Activated CD4-positive, alpha-beta memory T cell treated with anti-CD3 and anti-CD28 coated beads, Interleukin-2, amount 10 ng/mL, durations not matched to agents 7 days and 5 days (primary cell): Measurements from ENCODE around the gene RYR3. TPM values are rescaled to one million over a fixed set of nuclear protein-coding genes. Genes with fewer than 3 reads are reported as not detected.

Source experiments
- CTCF ChIA-PET: fragments of 350-600 bp; sonication (Branson Sonifier 250); formaldehyde crosslinking; loops from one replicate; lab custom pipeline; 2021; ENCODE audit warnings: antibody characterized with exemption, inconsistent platforms; lab: Charles Lee
- POLR2A ChIA-PET: fragments of 350-600 bp; sonication (Branson Sonifier 250); formaldehyde crosslinking; loops from one replicate; lab custom pipeline; 2021; ENCODE audit warnings: antibody characterized with exemption; lab: Charles Lee
- DNase-seq: peaks from one replicate; pipeline ENCODE4 v3.0.0-alpha.2; 2020
- H3K27ac Mint-ChIP-seq: one replicate; pipeline ENCODE4 v1.8.0; 2021; ENCODE audit warnings: mild to moderate bottlenecking, mixed read lengths
- H3K27me3 Mint-ChIP-seq: one replicate; pipeline ENCODE4 v1.8.0; 2021; ENCODE audit warnings: mixed read lengths
- H3K36me3 Mint-ChIP-seq: one replicate; pipeline ENCODE4 v1.8.0; 2021; ENCODE audit warnings: low read depth, mixed read lengths
- H3K4me1 Mint-ChIP-seq: one replicate; pipeline ENCODE4 v1.8.0; 2021; ENCODE audit warnings: mixed read lengths
- H3K4me3 Mint-ChIP-seq: one replicate; pipeline ENCODE4 v1.8.0; 2021; ENCODE audit warnings: mild to moderate bottlenecking, mixed read lengths
- H3K9me3 Mint-ChIP-seq: one replicate; pipeline ENCODE4 v1.8.0; 2021; ENCODE audit warnings: mixed read lengths
- total RNA-seq, 2 experiments: library from RNA; stranded (reverse); gene quantifications; one replicate each; pipeline ENCODE4 v1.2.3, GENCODE V29; 2021

RYR3 gene
- total RNA-seq, 2 experiments from 2014 or later, result not detected

- Mint-ChIP-seq H3K27me3 (peaks cover 7% of the 10 kb centered on the region), H3K27ac (no peak overlapping the region), H3K9me3 (no peaks in the 10 kb centered on the region), H3K4me1 (no peaks in the 10 kb centered on the region), H3K4me3 (no peak overlapping the region), H3K36me3 (no peaks in the 10 kb centered on the region)
- ChIA-PET CTCF (no interaction called here), POLR2A (no interaction called here)
- no peak for DNase-seq
These were observed 443.5 kb downstream of the RYR3 start for GRCh38 chr15:33754242-33754641.

- Mint-ChIP-seq H3K27me3 (peaks cover 18% of the 10 kb centered on the region), H3K9me3 (no peaks in the 10 kb centered on the region), H3K4me3 (no peak overlapping the region), H3K27ac (no peak overlapping the region), H3K36me3 (no peaks in the 10 kb centered on the region), H3K4me1 (no peaks in the 10 kb centered on the region)
- ChIA-PET CTCF (no interaction called here), POLR2A (no interaction called here)
- no peak for DNase-seq
These were observed 446.2 kb downstream of the RYR3 start for GRCh38 chr15:33756961-33757360.

GRCh38 chr15:33757516-33758232 lies 446.9 kb downstream of the RYR3 start:
- no peaks in the 10 kb centered on the region for H3K4me1 Mint-ChIP-seq
- ChIA-PET POLR2A (no interaction called here), CTCF (no interaction called here)
- H3K27ac Mint-ChIP-seq, result no peak overlapping the region
- no peaks in the 10 kb centered on the region for H3K9me3 Mint-ChIP-seq
- H3K27me3 Mint-ChIP-seq, result peaks cover 20% of the 10 kb centered on the region
- no peak for DNase-seq
- no peaks in the 10 kb centered on the region for H3K36me3 Mint-ChIP-seq
- H3K4me3 Mint-ChIP-seq, result no peak overlapping the region

GRCh38 chr15:33766389-33766788 lies 455.6 kb downstream of the RYR3 start:
- no peaks in the 10 kb centered on the region for H3K36me3 Mint-ChIP-seq
- no peak overlapping the region for H3K4me3 Mint-ChIP-seq
- no peak overlapping the region for H3K27ac Mint-ChIP-seq
- H3K9me3 Mint-ChIP-seq, result no peaks in the 10 kb centered on the region
- peaks cover 5% of the 10 kb centered on the region for H3K27me3 Mint-ChIP-seq
- CTCF ChIA-PET, result interaction anchor here (0.7 kb wide), 1 partner anchor 336 kb away, joined by 3 read pairs; no protein-coding TSS in a partner anchor
- DNase-seq, result no peak
- H3K4me1 Mint-ChIP-seq, result no peaks in the 10 kb centered on the region
- POLR2A ChIA-PET, result no interaction called here

- Mint-ChIP-seq H3K4me3 (no peak overlapping the region), H3K27ac (no peak overlapping the region), H3K9me3 (no peaks in the 10 kb centered on the region), H3K4me1 (no peaks in the 10 kb centered on the region), H3K27me3 (peaks cover 3% of the 10 kb centered on the region), H3K36me3 (no peaks in the 10 kb centered on the region)
- ChIA-PET CTCF (no interaction called here), POLR2A (no interaction called here)
- DNase-seq, result no peak
These were observed 458.0 kb downstream of the RYR3 start for GRCh38 chr15:33768670-33769190.

- Mint-ChIP-seq H3K4me3 (no peak overlapping the region), H3K4me1 (no peaks in the 10 kb centered on the region), H3K27ac (no peak overlapping the region), H3K9me3 (no peaks in the 10 kb centered on the region), H3K36me3 (no peaks in the 10 kb centered on the region), H3K27me3 (peaks cover 11% of the 10 kb centered on the region)
- CTCF ChIA-PET, result no interaction called here
- no peak for DNase-seq
- POLR2A ChIA-PET, result no interaction called here
These were observed 463.2 kb downstream of the RYR3 start for GRCh38 chr15:33773969-33774368.

- Mint-ChIP-seq H3K9me3 (no peaks in the 10 kb centered on the region), H3K36me3 (no peaks in the 10 kb centered on the region), H3K27me3 (peaks cover 14% of the 10 kb centered on the region), H3K4me3 (no peak overlapping the region), H3K27ac (no peak overlapping the region), H3K4me1 (no peaks in the 10 kb centered on the region)
- POLR2A ChIA-PET, result no interaction called here
- CTCF ChIA-PET, result no interaction called here
- no peak for DNase-seq
These were observed 468.1 kb downstream of the RYR3 start for GRCh38 chr15:33778852-33779251.

- H3K4me1 Mint-ChIP-seq, result no peaks in the 10 kb centered on the region
- ChIA-PET CTCF (no interaction called here), POLR2A (no interaction called here)
- no peak overlapping the region for H3K27ac Mint-ChIP-seq
- H3K4me3 Mint-ChIP-seq, result no peak overlapping the region
- H3K27me3 Mint-ChIP-seq, result peaks cover 20% of the 10 kb centered on the region
- H3K36me3 Mint-ChIP-seq, result no peaks in the 10 kb centered on the region
- no peaks in the 10 kb centered on the region for H3K9me3 Mint-ChIP-seq
- DNase-seq, result no peak
These were observed 469.4 kb downstream of the RYR3 start for GRCh38 chr15:33780011-33780768.

GRCh38 chr15:33782966-33783365 lies 472.2 kb downstream of the RYR3 start:
- Mint-ChIP-seq H3K9me3 (no peaks in the 10 kb centered on the region), H3K4me3 (no peak overlapping the region), H3K27ac (no peak overlapping the region), H3K36me3 (no peaks in the 10 kb centered on the region), H3K27me3 (peaks cover 22% of the 10 kb centered on the region), H3K4me1 (no peaks in the 10 kb centered on the region)
- CTCF ChIA-PET, result no interaction called here
- DNase-seq, result no peak
- POLR2A ChIA-PET, result no interaction called here

- no peaks in the 10 kb centered on the region for H3K36me3 Mint-ChIP-seq
- no peak overlapping the region for H3K27ac Mint-ChIP-seq
- H3K4me1 Mint-ChIP-seq, result peaks cover 1% of the 10 kb centered on the region
- H3K4me3 Mint-ChIP-seq, result no peak overlapping the region
- CTCF ChIA-PET, result no interaction called here
- POLR2A ChIA-PET, result no interaction called here
- peaks cover 19% of the 10 kb centered on the region for H3K27me3 Mint-ChIP-seq
- no peak for DNase-seq
- H3K9me3 Mint-ChIP-seq, result no peaks in the 10 kb centered on the region
These were observed 474.6 kb downstream of the RYR3 start for GRCh38 chr15:33785366-33785765.

GRCh38 chr15:33788906-33789540 lies 478.3 kb downstream of the RYR3 start:
- H3K4me3 Mint-ChIP-seq, result no peak overlapping the region
- no peaks in the 10 kb centered on the region for H3K36me3 Mint-ChIP-seq
- ChIA-PET CTCF (no interaction called here), POLR2A (no interaction called here)
- H3K4me1 Mint-ChIP-seq, result peaks cover 1% of the 10 kb centered on the region
- H3K27me3 Mint-ChIP-seq, result peaks cover 16% of the 10 kb centered on the region
- H3K9me3 Mint-ChIP-seq, result no peaks in the 10 kb centered on the region
- H3K27ac Mint-ChIP-seq, result no peak overlapping the region
- no peak for DNase-seq

GRCh38 chr15:33794453-33794852 lies 483.7 kb downstream of the RYR3 start:
- POLR2A ChIA-PET, result no interaction called here
- H3K9me3 Mint-ChIP-seq, result no peaks in the 10 kb centered on the region
- H3K4me3 Mint-ChIP-seq, result no peak overlapping the region
- no peak overlapping the region for H3K27ac Mint-ChIP-seq
- H3K4me1 Mint-ChIP-seq, result no peaks in the 10 kb centered on the region
- H3K36me3 Mint-ChIP-seq, result no peaks in the 10 kb centered on the region
- peaks cover 4% of the 10 kb centered on the region for H3K27me3 Mint-ChIP-seq
- DNase-seq, result no peak
- CTCF ChIA-PET, result no interaction called here

- Mint-ChIP-seq H3K27ac (no peak overlapping the region), H3K4me1 (no peaks in the 10 kb centered on the region), H3K27me3 (peaks cover 4% of the 10 kb centered on the region), H3K4me3 (no peak overlapping the region), H3K9me3 (no peaks in the 10 kb centered on the region), H3K36me3 (no peaks in the 10 kb centered on the region)
- POLR2A ChIA-PET, result no interaction called here
- CTCF ChIA-PET, result no interaction called here
- no peak for DNase-seq
These were observed 484.3 kb downstream of the RYR3 start for GRCh38 chr15:33795070-33795469.
